ENCODE measurements around the gene PLN.

The PLN gene

GRCh38 chr6:118548136-118548535 lies at the start of gene PLN:
Gene PLN, plus strand, starts transcription at chr6:118548296. Its CDS starts 10,626 bp downstream, at chr6:118558922.
- DNase-seq (ENCODE audit: low read depth) = no peak

- DNase-seq (ENCODE audit: low read depth) = no peak
Observed at GRCh38 chr6:118500130-118501015, 47.7 kb upstream of the PLN start.

GRCh38 chr6:118501099-118501498 lies 47.0 kb upstream of the PLN start:
- no peak for DNase-seq (ENCODE audit: low read depth)

- no peak for DNase-seq (ENCODE audit: low read depth)
Observed at GRCh38 chr6:118501765-118502164, 46.3 kb upstream of the PLN start.

GRCh38 chr6:118502169-118502568 lies 45.9 kb upstream of the PLN start:
- no peak for DNase-seq (ENCODE audit: low read depth)

GRCh38 chr6:118504611-118505010 lies 43.5 kb upstream of the PLN start:
- DNase-seq (ENCODE audit: low read depth) = no peak

- DNase-seq (ENCODE audit: low read depth) = no peak
Observed at GRCh38 chr6:118505656-118506055, 42.4 kb upstream of the PLN start.

- no peak for DNase-seq (ENCODE audit: low read depth)
Observed at GRCh38 chr6:118506071-118506638, 41.9 kb upstream of the PLN start.

GRCh38 chr6:118507636-118508035 lies 40.5 kb upstream of the PLN start:
- DNase-seq (ENCODE audit: low read depth) = no peak

GRCh38 chr6:118509009-118509617 lies 39.0 kb upstream of the PLN start:
- DNase-seq (ENCODE audit: low read depth) = no peak

GRCh38 chr6:118511930-118512715 lies 36.0 kb upstream of the PLN start:
- DNase-seq (ENCODE audit: low read depth) = no peak

GRCh38 chr6:118514689-118515088 lies 33.4 kb upstream of the PLN start:
- no peak for DNase-seq (ENCODE audit: low read depth)

- no peak for DNase-seq (ENCODE audit: low read depth)
Observed at GRCh38 chr6:118522422-118522821, 25.7 kb upstream of the PLN start.

GRCh38 chr6:118523216-118523615 lies 24.9 kb upstream of the PLN start:
- DNase-seq (ENCODE audit: low read depth) = no peak

- DNase-seq (ENCODE audit: low read depth) = no peak
Observed at GRCh38 chr6:118524686-118525085, 23.4 kb upstream of the PLN start.

- DNase-seq (ENCODE audit: low read depth) = no peak
Observed at GRCh38 chr6:118525913-118526780, 21.9 kb upstream of the PLN start.

GRCh38 chr6:118528129-118528528 lies 20.0 kb upstream of the PLN start:
- no peak for DNase-seq (ENCODE audit: low read depth)

GRCh38 chr6:118529756-118530155 lies 18.3 kb upstream of the PLN start:
- DNase-seq (ENCODE audit: low read depth) = no peak

GRCh38 chr6:118530942-118531341 lies 17.2 kb upstream of the PLN start:
- DNase-seq (ENCODE audit: low read depth) = no peak

- no peak for DNase-seq (ENCODE audit: low read depth)
Observed at GRCh38 chr6:118535176-118535844, 12.8 kb upstream of the PLN start.

GRCh38 chr6:118536478-118536877 lies 11.6 kb upstream of the PLN start:
- DNase-seq (ENCODE audit: low read depth) = no peak

Measured in GM04504 (cell line).